Measurements from ENCODE around the gene MAT2B.
"Not testable (repeated sequence)": the region's sequence is repeated elsewhere in the genome, so short reads cannot be mapped to it uniquely, and the experiment has no call there.

Gene MAT2B

GRCh38 chr5:163504079-163504931 is 1.1 kb upstream of the MAT2B start:
- DNase-seq = peak; percentile 80

GRCh38 chr5:163505049-163505367 is 411 bp upstream of the MAT2B start:
- no peak for DNase-seq

- DNase-seq = no peak
These were observed 657 bp downstream of the MAT2B start for GRCh38 chr5:163506095-163506457.

GRCh38 chr5:163506726-163507125 is 1.3 kb downstream of the MAT2B start:
- DNase-seq = no peak

- DNase-seq = no peak
These were observed 3.3 kb downstream of the MAT2B start for GRCh38 chr5:163508753-163509152.

GRCh38 chr5:163509291-163509951 is 4.0 kb downstream of the MAT2B start:
- DNase-seq = no peak

GRCh38 chr5:163512526-163512925 is 7.1 kb downstream of the MAT2B start:
- no peak for DNase-seq

GRCh38 chr5:163525096-163525495 is 19.7 kb downstream of the MAT2B start:
- DNase-seq = no peak

GRCh38 chr5:163529698-163530097 is 24.3 kb downstream of the MAT2B start:
- no peak for DNase-seq

- no peak for DNase-seq
These were observed 25.9 kb downstream of the MAT2B start for GRCh38 chr5:163531272-163531671.

- DNase-seq = no peak
These were observed 27.0 kb downstream of the MAT2B start for GRCh38 chr5:163532171-163533084.

- no peak for DNase-seq
These were observed 27.8 kb downstream of the MAT2B start for GRCh38 chr5:163533223-163533622.

- no peak for DNase-seq
These were observed 29.2 kb downstream of the MAT2B start for GRCh38 chr5:163534492-163535094.

- DNase-seq = no peak
These were observed 29.9 kb downstream of the MAT2B start for GRCh38 chr5:163535290-163535689.

- not testable (repeated sequence) for DNase-seq
These were observed 31.0 kb downstream of the MAT2B start for GRCh38 chr5:163536442-163536841.

- no peak for DNase-seq
These were observed 35.3 kb downstream of the MAT2B start for GRCh38 chr5:163540696-163541095.

GRCh38 chr5:163542771-163543170 is 37.4 kb downstream of the MAT2B start:
- no peak for DNase-seq

- no peak for DNase-seq
These were observed 38.6 kb downstream of the MAT2B start for GRCh38 chr5:163544041-163544440.

GRCh38 chr5:163544836-163545235 is 39.4 kb downstream of the MAT2B start:
- DNase-seq = no peak

- no peak for DNase-seq
These were observed 43.2 kb downstream of the MAT2B start for GRCh38 chr5:163548649-163549048.

GRCh38 chr5:163551156-163551555 is 45.7 kb downstream of the MAT2B start:
- DNase-seq = no peak

- no peak for DNase-seq
These were observed 47.1 kb downstream of the MAT2B start for GRCh38 chr5:163552536-163552935.

GRCh38 chr5:163561339-163561738 is 55.9 kb downstream of the MAT2B start:
- DNase-seq = no peak

Measured in right forelimb (tissue), 1 donor.